Esophagus squamous epithelium (tissue), 5 donors: ENCODE data around the gene PFKL. TPM values are rescaled to one million over a fixed set of nuclear protein-coding genes. Genes with fewer than 3 reads are reported as not detected.

Experiments used
- DNase-seq: peaks from one replicate; lab custom pipeline; 2025; lab: John Stamatoyannopoulos, UW
- H3K27ac ChIP-seq, 4 donors: fragments of 200-600 bp; sonication (generic); one replicate each; pipeline ENCODE4 v1.5.1; 2016 to 2019; ENCODE audit warnings: mild to moderate bottlenecking in 1 of 4
- H3K27me3 ChIP-seq, 4 donors: fragments of 200-600 bp; sonication (generic); 1 replicate in 3 of 4; 2 replicates in 1 of 4; pipeline versions ENCODE4 v1.5.1 to v1.6.0; 2017 to 2021; ENCODE audit warnings: antibody characterized with exemption in 1 of 4
- H3K36me3 ChIP-seq, 3 donors: fragments of 200-600 bp; sonication (generic); one replicate each; pipeline ENCODE4 v1.5.1; 2016 to 2019
- H3K4me1 ChIP-seq, 3 donors: fragments of 200-600 bp; sonication (generic); one replicate each; pipeline ENCODE4 v1.5.1; 2017 to 2019
- H3K4me3 ChIP-seq, 4 donors: fragments of 200-600 bp; sonication (generic); 1 replicate in 3 of 4; 2 replicates in 1 of 4; pipeline ENCODE4 v1.5.1; 2016 to 2019; ENCODE audit warnings: mild to moderate bottlenecking in 2 of 4, moderate library complexity in 1 of 4
- H3K9me3 ChIP-seq, 3 donors: fragments of 200-600 bp; sonication (generic); one replicate each; pipeline ENCODE4 v1.5.1; 2016 to 2019
- POLR2A ChIP-seq, 4 donors: fragments of 450-650 bp; IDR thresholded peaks; one replicate each; pipeline ENCODE4 v1.6.1; 2017; ENCODE audit warnings: antibody characterized with exemption in 4 of 4, mild to moderate bottlenecking in 4 of 4, moderate library complexity in 3 of 4
- WGBS, 2 donors: methylation state at CpG; one replicate each; pipeline ENCODE4 v1.1.5; 2018; 5-methylcytosine and 5-hydroxymethylcytosine counted together
- intact Hi-C: fragments of 100-400 bp; cut with DNase I; formaldehyde crosslinking; loops from one replicate; pipeline ENCODE4 v1.15.0; 2022
- total RNA-seq, 4 donors: library from RNA; depleted of rRNA; stranded (reverse); fragments of >200 nt; gene quantifications; one replicate each; pipeline ENCODE4 v1.1.0, GENCODE V29; 2016
- TF ChIP-seq, protein P1 (sequence below), 6 experiments: fragments of 450-650 bp in 4 of 6; fragments of 200-600 bp in 2 of 6; sonication (generic) in 2 of 6; IDR thresholded peaks; one replicate each; pipeline ENCODE4 v1.5.1; 2016 to 2019; ENCODE audit warnings: antibody characterized with exemption in 6 of 6, mild to moderate bottlenecking in 4 of 6, moderate library complexity in 4 of 6
- donor health status: DM: yes; HTN: yes; CAD: no.

Gene PFKL
- total RNA-seq, 4 donors from 2014 or later, result 81.3 to 135 (median 94.6) TPM

DNA sequence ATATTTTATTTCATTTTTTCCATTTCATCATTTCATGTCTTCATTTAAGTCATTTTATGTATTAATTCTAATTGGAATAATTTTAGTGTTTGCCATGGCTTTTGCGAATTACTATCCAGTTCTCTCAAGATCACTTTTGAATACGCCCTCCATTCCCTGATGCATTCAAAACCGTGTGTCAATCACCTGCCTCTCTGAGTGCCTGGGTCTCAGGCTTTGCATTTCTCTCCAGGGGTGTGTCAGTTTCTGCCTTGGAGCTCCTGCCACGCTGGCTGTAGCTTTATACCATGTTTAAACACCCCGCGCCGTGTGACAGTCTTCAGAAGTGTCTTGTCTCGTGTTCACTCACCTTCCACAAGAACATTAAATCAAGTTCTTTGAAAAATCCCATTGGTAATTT lies 30.8 kb upstream of the PFKL start:
- H3K27ac ChIP-seq, result no peak overlapping the region
- H3K4me3 ChIP-seq, result no peak overlapping the region
- intact Hi-C loops, result no loop called here
- peaks cover 0 to 16% (median 0%) of the 10 kb centered on the region in 4 donors for H3K27me3 ChIP-seq
- TF ChIP-seq POLR2A (IDR thresholded peaks at IDR 0.05), result no peak
- TF ChIP-seq, protein P1, sequence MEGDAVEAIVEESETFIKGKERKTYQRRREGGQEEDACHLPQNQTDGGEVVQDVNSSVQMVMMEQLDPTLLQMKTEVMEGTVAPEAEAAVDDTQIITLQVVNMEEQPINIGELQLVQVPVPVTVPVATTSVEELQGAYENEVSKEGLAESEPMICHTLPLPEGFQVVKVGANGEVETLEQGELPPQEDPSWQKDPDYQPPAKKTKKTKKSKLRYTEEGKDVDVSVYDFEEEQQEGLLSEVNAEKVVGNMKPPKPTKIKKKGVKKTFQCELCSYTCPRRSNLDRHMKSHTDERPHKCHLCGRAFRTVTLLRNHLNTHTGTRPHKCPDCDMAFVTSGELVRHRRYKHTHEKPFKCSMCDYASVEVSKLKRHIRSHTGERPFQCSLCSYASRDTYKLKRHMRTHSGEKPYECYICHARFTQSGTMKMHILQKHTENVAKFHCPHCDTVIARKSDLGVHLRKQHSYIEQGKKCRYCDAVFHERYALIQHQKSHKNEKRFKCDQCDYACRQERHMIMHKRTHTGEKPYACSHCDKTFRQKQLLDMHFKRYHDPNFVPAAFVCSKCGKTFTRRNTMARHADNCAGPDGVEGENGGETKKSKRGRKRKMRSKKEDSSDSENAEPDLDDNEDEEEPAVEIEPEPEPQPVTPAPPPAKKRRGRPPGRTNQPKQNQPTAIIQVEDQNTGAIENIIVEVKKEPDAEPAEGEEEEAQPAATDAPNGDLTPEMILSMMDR (IDR thresholded peaks at IDR 0.05), result no peak
- no peak for DNase-seq
- no peaks in the 10 kb centered on the region for H3K9me3 ChIP-seq
- H3K36me3 ChIP-seq, result no peaks in the 10 kb centered on the region
- no peaks in the 10 kb centered on the region for H3K4me1 ChIP-seq
- WGBS, 2 donors, result 74 to 81% methylated on average over 8 of the region's 8 CpGs

DNA sequence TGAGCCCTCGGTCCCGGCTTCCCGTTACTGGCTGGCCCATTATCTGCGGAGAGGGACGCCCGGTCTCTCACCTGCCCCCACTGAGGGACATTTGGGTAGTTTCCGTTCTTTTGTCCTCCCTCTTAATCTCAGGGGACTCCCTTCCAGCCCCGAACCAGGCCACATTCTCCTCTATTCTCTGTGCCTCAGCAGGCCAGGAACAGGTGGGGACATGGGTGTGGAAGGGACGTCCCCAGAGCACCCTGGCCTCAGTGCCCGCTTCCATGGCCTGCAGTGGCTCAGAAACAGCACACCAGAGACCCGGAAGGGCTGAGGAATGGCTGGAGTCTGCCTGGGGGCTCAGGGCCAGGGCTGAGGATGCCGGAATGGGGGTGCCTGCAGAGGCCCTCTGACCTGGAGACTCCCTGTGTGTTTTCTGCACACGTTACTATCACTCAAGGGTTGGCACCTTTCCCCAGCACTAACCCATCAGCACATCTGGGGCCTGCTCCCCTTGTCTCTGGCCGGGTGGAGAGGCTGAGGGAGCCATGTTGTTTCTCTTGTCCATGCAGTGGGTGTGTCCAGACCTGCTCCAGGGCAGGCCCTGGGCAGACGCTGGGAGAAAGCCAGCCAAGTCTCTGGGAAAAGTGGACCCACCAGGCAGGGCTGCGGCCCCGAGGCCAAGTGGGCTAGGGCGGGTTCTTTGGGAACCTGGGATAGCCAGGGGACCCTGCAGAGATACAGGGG lies 28.1 kb upstream of the PFKL start:
- DNase-seq, result no peak
- Histone ChIP-seq H3K27me3 (peaks cover 0 to 11% (median 0%) of the 10 kb centered on the region in 4 donors), H3K27ac (no peak overlapping the region), H3K4me1 (no peaks in the 10 kb centered on the region), H3K4me3 (no peak overlapping the region), H3K36me3 (no peaks in the 10 kb centered on the region), H3K9me3 (no peaks in the 10 kb centered on the region)
- intact Hi-C loops, result no loop called here
- TF ChIP-seq, protein P1 (IDR thresholded peaks at IDR 0.05), result no peak
- TF ChIP-seq POLR2A (IDR thresholded peaks at IDR 0.05), result no peak
- WGBS, 2 donors, result 89 to 91% methylated on average over 7 to 9 of the region's 18 CpGs

DNA sequence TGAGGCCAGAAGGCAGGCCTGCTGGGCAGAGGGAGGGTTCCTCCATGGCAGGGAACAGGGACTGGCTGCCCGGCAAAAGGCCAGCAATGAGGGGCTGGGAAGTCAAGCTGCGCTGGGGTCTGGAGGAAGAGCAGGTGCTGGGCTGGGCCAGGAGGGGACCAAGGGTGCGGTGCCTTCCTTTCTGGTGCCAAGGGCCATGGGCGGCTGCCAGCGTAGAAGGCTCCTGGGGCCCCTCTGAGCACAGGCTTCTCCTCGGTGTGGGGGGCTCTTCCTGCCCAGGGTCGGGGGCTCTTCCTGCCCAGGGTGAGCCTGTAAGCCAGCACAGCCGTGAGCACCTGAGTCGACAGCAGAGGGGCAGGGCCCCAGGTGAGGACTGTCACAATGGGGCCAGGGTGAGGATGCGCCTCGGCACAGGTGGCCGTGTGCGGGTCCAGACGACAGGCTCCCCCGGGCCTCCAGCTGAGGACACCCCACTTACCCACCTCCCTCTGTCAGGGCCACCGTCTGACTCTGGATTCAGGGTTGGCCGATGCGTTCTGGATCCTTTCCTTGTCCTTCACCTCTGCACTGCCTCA lies 27.5 kb upstream of the PFKL start:
- H3K4me1 ChIP-seq, result no peaks in the 10 kb centered on the region
- intact Hi-C loops, result no loop called here
- H3K9me3 ChIP-seq, result no peaks in the 10 kb centered on the region
- no peak overlapping the region for H3K27ac ChIP-seq
- no peak overlapping the region for H3K4me3 ChIP-seq
- H3K36me3 ChIP-seq, result no peaks in the 10 kb centered on the region
- TF ChIP-seq, protein P1 (IDR thresholded peaks at IDR 0.05), result no peak
- no peak for TF ChIP-seq POLR2A (IDR thresholded peaks at IDR 0.05)
- peaks cover 0 to 11% (median 0%) of the 10 kb centered on the region in 4 donors for H3K27me3 ChIP-seq
- no peak for DNase-seq
- WGBS, 2 donors, result 92% methylated on average over 12 of the region's 18 CpGs; no CpG with 5 or more reads in 1 of the 2 donors

DNA sequence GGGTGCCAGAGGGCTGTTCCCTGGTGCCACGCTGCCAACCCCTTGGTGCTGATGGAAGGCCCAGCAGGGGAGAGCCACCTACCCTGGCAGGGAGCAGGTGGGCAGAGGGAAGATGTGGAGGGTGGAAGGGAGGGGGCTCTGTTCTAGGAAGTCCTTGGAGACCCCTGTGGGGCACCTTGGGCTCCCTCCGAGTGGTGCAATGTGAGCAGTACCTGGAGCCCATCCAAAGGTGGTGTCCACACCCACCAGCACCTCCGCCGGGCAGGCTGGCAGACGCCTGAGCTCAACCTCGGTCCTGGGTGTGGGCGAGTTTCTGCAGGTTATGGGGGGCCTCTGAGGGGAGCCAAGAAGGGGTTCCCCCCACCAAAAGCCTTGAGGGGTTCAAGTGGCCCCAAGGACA lies 26.8 kb upstream of the PFKL start:
- intact Hi-C loops, result no loop called here
- Histone ChIP-seq H3K27ac (no peak overlapping the region), H3K9me3 (no peaks in the 10 kb centered on the region), H3K4me3 (no peak overlapping the region), H3K4me1 (no peaks in the 10 kb centered on the region), H3K36me3 (no peaks in the 10 kb centered on the region), H3K27me3 (peaks cover 0 to 11% (median 0%) of the 10 kb centered on the region in 4 donors)
- no CpG with 5 or more reads among the region's 7 CpGs for WGBS, 2 donors
- TF ChIP-seq, protein P1 (IDR thresholded peaks at IDR 0.05), result no peak
- TF ChIP-seq POLR2A (IDR thresholded peaks at IDR 0.05), result no peak
- no peak for DNase-seq

DNA sequence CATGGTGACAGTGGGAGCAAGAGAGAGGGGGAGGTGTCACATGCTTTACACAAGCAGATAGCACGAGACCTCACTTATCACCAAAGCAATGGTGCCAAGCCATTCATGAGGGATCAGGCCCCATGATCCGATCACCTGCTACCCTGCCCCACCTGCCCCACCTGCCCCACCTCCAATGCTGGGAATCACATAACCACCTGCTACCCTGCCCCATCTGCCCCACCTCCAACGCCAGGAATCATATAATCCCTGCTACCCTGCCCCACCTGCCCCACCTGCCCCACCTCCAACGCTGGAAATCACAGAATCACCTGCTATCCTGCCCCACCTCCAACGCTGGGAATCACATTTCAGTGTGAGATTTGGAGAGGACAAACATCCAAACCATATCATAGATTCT lies 24.8 kb upstream of the PFKL start:
- Histone ChIP-seq H3K27ac (no peak overlapping the region), H3K27me3 (peaks cover 0 to 11% (median 0%) of the 10 kb centered on the region in 4 donors), H3K4me1 (no peaks in the 10 kb centered on the region), H3K4me3 (no peak overlapping the region), H3K36me3 (no peaks in the 10 kb centered on the region), H3K9me3 (no peaks in the 10 kb centered on the region)
- no peak for TF ChIP-seq POLR2A (IDR thresholded peaks at IDR 0.05)
- TF ChIP-seq, protein P1 (IDR thresholded peaks at IDR 0.05), result no peak
- no peak for DNase-seq
- WGBS, 2 donors, result 67 to 76% methylated on average over 4 to 5 of the region's 5 CpGs
- intact Hi-C loops, result no loop called here
